CD4-positive, alpha-beta T cell (primary cell): ENCODE data around the gene HDGFL3. TPM values are rescaled to one million over a fixed set of nuclear protein-coding genes. Genes with fewer than 3 reads are reported as not detected.

Source experiments
- ATAC-seq: fragments of 200-7000 bp; cut with Tn5 transposase; one replicate; pipeline ENCODE4 v1.10.0; 2022; ENCODE audit warnings: mild to moderate bottlenecking; ENCODE audit not compliant: poor library complexity
- CTCF ChIA-PET: fragments of 350-600 bp; sonication (Branson Sonifier 250); formaldehyde crosslinking; loops from one replicate; lab custom pipeline; 2021; ENCODE audit warnings: antibody characterized with exemption, inconsistent platforms; lab: Charles Lee
- POLR2A ChIA-PET: fragments of 350-600 bp; sonication (Branson Sonifier 250); formaldehyde crosslinking; loops from one replicate; lab custom pipeline; 2021; ENCODE audit warnings: antibody characterized with exemption, inconsistent platforms; lab: Charles Lee
- DNase-seq, 14 experiments: peaks; one replicate each; pipeline ENCODE4 v3.0.0-alpha.2; 2013 to 2020; ENCODE audit warnings: mixed read lengths in 2 of 14
- H3K27ac ChIP-seq, 2 donors: one replicate each; pipeline versions ENCODE4 v1.5.1 to v1.7.0; 2013; ENCODE audit warnings: low read length in 2 of 2, low read depth in 1 of 2, mild to moderate bottlenecking in 1 of 2
- H3K27me3 ChIP-seq, 2 experiments: 1 replicate in 1 of 2; 2 replicates in 1 of 2; pipeline versions ENCODE4 v1.6.1 to v1.7.0; 2013; ENCODE audit warnings: low read length in 2 of 2, control low read depth in 1 of 2, mild to moderate bottlenecking in 1 of 2, moderate library complexity in 1 of 2; ENCODE audit not compliant: insufficient read depth in 2 of 2, control insufficient read depth in 1 of 2
- H3K36me3 ChIP-seq: one replicate; pipeline ENCODE4 v1.6.1; 2013; ENCODE audit warnings: low read length, control low read depth; ENCODE audit not compliant: insufficient read depth
- H3K4me1 ChIP-seq: one replicate; pipeline ENCODE4 v1.6.1; 2013; ENCODE audit warnings: low read length, control low read depth; ENCODE audit not compliant: insufficient read depth
- H3K4me3 ChIP-seq: one replicate; pipeline ENCODE4 v1.5.1; 2013; ENCODE audit warnings: mild to moderate bottlenecking, low read length, moderate library complexity
- H3K9me3 ChIP-seq, 2 experiments: 1 replicate in 1 of 2; 2 replicates in 1 of 2; pipeline versions ENCODE4 v1.6.1 to v1.7.0; 2013; ENCODE audit warnings: low read length in 2 of 2, mild to moderate bottlenecking in 2 of 2, control low read depth in 1 of 2, moderate library complexity in 1 of 2; ENCODE audit not compliant: control insufficient read depth in 1 of 2, insufficient read depth in 1 of 2
- H3K27ac Mint-ChIP-seq: one replicate; pipeline ENCODE4 v1.8.0; 2020; ENCODE audit warnings: mixed read lengths
- H3K27me3 Mint-ChIP-seq: one replicate; pipeline ENCODE4 v1.8.0; 2021; ENCODE audit warnings: mixed read lengths
- H3K36me3 Mint-ChIP-seq: one replicate; pipeline ENCODE4 v1.8.0; 2021; ENCODE audit warnings: low read depth, mixed read lengths
- H3K4me1 Mint-ChIP-seq: one replicate; pipeline ENCODE4 v1.8.0; 2021; ENCODE audit warnings: low read depth, mixed read lengths
- H3K4me3 Mint-ChIP-seq: one replicate; pipeline ENCODE4 v1.8.0; 2020; ENCODE audit warnings: mild to moderate bottlenecking, mixed read lengths
- H3K9me3 Mint-ChIP-seq: one replicate; pipeline ENCODE4 v1.8.0; 2020; ENCODE audit warnings: mixed read lengths
- CTCF ChIP-seq: fragments of 200-600 bp; IDR thresholded peaks from one replicate; pipeline ENCODE4 v1.8.0; 2022; ENCODE audit warnings: antibody characterized with exemption, mild to moderate bottlenecking
- intact Hi-C, 2 experiments: fragments of 100-400 bp; cut with DNase I in 1 of 2; cut with micrococcal nuclease in 1 of 2; formaldehyde crosslinking; loops; one replicate each; pipeline versions ENCODE4 v1.15.1 to v1.9.0; 2023 to 2025; cut with DNase I, micrococcal nuclease
- total RNA-seq, 174 experiments: library from RNA in 2 of 174; stranded (reverse) in 2 of 174; gene quantifications; one replicate each; pipeline ENCODE4 v1.2.3 and lab custom pipeline; 2021 to 2026

Gene HDGFL3
- total RNA-seq, 2 experiments from 2014 or later, result 5.5 to 5.9 TPM

GRCh38 chr15:83207009-83207659, 489 bp downstream of the HDGFL3 start:
- Mint-ChIP-seq H3K27ac (no peak overlapping the region), H3K4me3 (no peak overlapping the region), H3K27me3 (peaks cover 26% of the 10 kb centered on the region), H3K36me3 (peaks cover 4% of the 10 kb centered on the region), H3K4me1 (peaks cover 8% of the 10 kb centered on the region), H3K9me3 (no peaks in the 10 kb centered on the region)
- Histone ChIP-seq H3K27ac (no peak overlapping the region), H3K9me3 (no peaks in the 10 kb centered on the region), H3K4me1 (peaks cover 9% of the 10 kb centered on the region), H3K27me3 (peaks cover 24 to 33% of the 10 kb centered on the region in 2 experiments), H3K36me3 (no peaks in the 10 kb centered on the region), H3K4me3 (peak overlapping the region; percentile 34)
- CTCF ChIA-PET, result no interaction called here
- intact Hi-C loops, result loop anchor here in 1 of 2 experiments (10.0 kb wide), 1 partner anchor 192 kb away; the partner anchor contains the start of gene C15orf40
- ATAC-seq (peak; percentile 43), DNase-seq (peak in 4 of 14 experiments; percentile 4 to 27 (median 14))
- POLR2A ChIA-PET, result no interaction called here
- TF ChIP-seq CTCF, result no peak

GRCh38 chr15:83206526-83207008, 1.1 kb downstream of the HDGFL3 start:
- Histone ChIP-seq H3K36me3 (no peaks in the 10 kb centered on the region), H3K9me3 (no peaks in the 10 kb centered on the region), H3K4me1 (peaks cover 9% of the 10 kb centered on the region), H3K27ac (no peak overlapping the region), H3K4me3 (peak overlapping the region; percentile 34), H3K27me3 (peaks cover 24 to 33% of the 10 kb centered on the region in 2 experiments)
- Mint-ChIP-seq H3K36me3 (peaks cover 4% of the 10 kb centered on the region), H3K27ac (peak overlapping the region; percentile 40), H3K27me3 (peaks cover 25% of the 10 kb centered on the region), H3K9me3 (no peaks in the 10 kb centered on the region), H3K4me3 (peak overlapping the region; percentile 88), H3K4me1 (peaks cover 8% of the 10 kb centered on the region)
- intact Hi-C loops, result loop anchor here in 1 of 2 experiments (10.0 kb wide), 1 partner anchor 192 kb away; the partner anchor contains the start of gene C15orf40
- ChIA-PET POLR2A (no interaction called here), CTCF (no interaction called here)
- TF ChIP-seq CTCF, result no peak
- DNase-seq (no peak), ATAC-seq (no peak)

GRCh38 chr15:83205725-83206324, 1.8 kb downstream of the HDGFL3 start:
- Histone ChIP-seq H3K9me3 (no peaks in the 10 kb centered on the region), H3K27ac (no peak overlapping the region), H3K27me3 (peaks cover 24 to 33% of the 10 kb centered on the region in 2 experiments), H3K4me3 (no peak overlapping the region), H3K36me3 (no peaks in the 10 kb centered on the region), H3K4me1 (peaks cover 9% of the 10 kb centered on the region)
- Mint-ChIP-seq H3K36me3 (peaks cover 4% of the 10 kb centered on the region), H3K27me3 (peaks cover 25% of the 10 kb centered on the region), H3K9me3 (no peaks in the 10 kb centered on the region), H3K4me1 (peaks cover 8% of the 10 kb centered on the region), H3K4me3 (peak overlapping the region; percentile 88), H3K27ac (peak overlapping the region; percentile 40)
- intact Hi-C loops, result loop anchor here in 1 of 2 experiments (10.0 kb wide), 1 partner anchor 191 kb away; the partner anchor contains the start of gene C15orf40
- no peak for TF ChIP-seq CTCF
- ATAC-seq, result no peak
- CTCF ChIA-PET, result interaction anchor here (1.2 kb wide), 1 partner anchor 43 kb away, joined by 4 read pairs; no protein-coding TSS in a partner anchor
- DNase-seq, result no peak
- POLR2A ChIA-PET, result no interaction called here
